Activated CD4-positive, alpha-beta memory T cell treated with anti-CD3 and anti-CD28 coated beads for 36 hours (primary cell): ENCODE measurements around the gene PRB4. TPM values are rescaled to one million over a fixed set of nuclear protein-coding genes. Genes with fewer than 3 reads are reported as not detected.
"Not testable (repeated sequence)": the region's sequence is repeated elsewhere in the genome, so short reads cannot be mapped to it uniquely, and the experiment has no call there.

Experiments
- CTCF ChIA-PET: fragments of 350-600 bp; sonication (Branson Sonifier 250); formaldehyde crosslinking; loops from one replicate; lab custom pipeline; 2021; ENCODE audit warnings: antibody characterized with exemption, inconsistent platforms; lab: Charles Lee
- POLR2A ChIA-PET: fragments of 350-600 bp; sonication (Branson Sonifier 250); formaldehyde crosslinking; loops from one replicate; lab custom pipeline; 2021; ENCODE audit warnings: antibody characterized with exemption; lab: Charles Lee
- DNase-seq: peaks from one replicate; pipeline ENCODE4 v3.0.0-alpha.2; 2020
- H3K27ac Mint-ChIP-seq: one replicate; pipeline ENCODE4 v1.8.0; 2021; ENCODE audit warnings: mixed read lengths
- H3K27me3 Mint-ChIP-seq: one replicate; pipeline ENCODE4 v1.8.0; 2021; ENCODE audit warnings: mixed read lengths
- H3K36me3 Mint-ChIP-seq: one replicate; pipeline ENCODE4 v1.8.0; 2021; ENCODE audit warnings: mixed read lengths
- H3K4me1 Mint-ChIP-seq: one replicate; pipeline ENCODE4 v1.8.0; 2021; ENCODE audit warnings: low read depth, mixed read lengths
- H3K4me3 Mint-ChIP-seq: one replicate; pipeline ENCODE4 v1.8.0; 2021; ENCODE audit warnings: mild to moderate bottlenecking, mixed read lengths
- H3K9me3 Mint-ChIP-seq: one replicate; pipeline ENCODE4 v1.8.0; 2021; ENCODE audit warnings: mixed read lengths
- intact Hi-C: fragments of 100-400 bp; cut with micrococcal nuclease; formaldehyde crosslinking; loops from one replicate; pipeline ENCODE4 v1.15.1; 2023
- total RNA-seq, 2 experiments: library from RNA; stranded (reverse); gene quantifications; one replicate each; pipeline ENCODE4 v1.2.3, GENCODE V29; 2021

PRB4 gene
- total RNA-seq = not detected

DNA sequence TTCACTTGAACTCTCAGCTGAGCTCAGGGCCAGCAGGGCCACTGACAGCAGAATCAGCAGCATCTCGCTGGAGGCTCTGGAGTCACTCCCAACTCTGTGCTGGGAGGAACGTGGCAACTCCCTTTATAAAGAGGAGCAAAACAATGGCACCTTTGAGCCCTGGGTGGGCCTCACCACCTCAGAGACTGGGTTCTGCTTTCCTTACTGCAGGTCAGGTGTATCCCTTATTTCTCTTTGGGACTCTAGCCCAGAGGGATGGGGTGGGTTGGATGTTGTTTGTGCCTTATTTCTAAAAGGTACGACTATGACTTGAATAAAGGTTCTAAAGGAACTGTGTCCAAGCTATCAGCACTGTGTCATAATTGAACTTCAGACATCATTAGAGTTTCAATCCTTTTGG lies at the start of gene PRB4:
PRB4 (minus strand) TSS at position 101 of the 400 bp plus-strand sequence; CDS start at position 63, 38 bp downstream.
- ChIA-PET POLR2A (no interaction called here), CTCF (no interaction called here)
- Mint-ChIP-seq H3K9me3 (peaks cover 16% of the 10 kb centered on the region), H3K4me1 (no peaks in the 10 kb centered on the region), H3K27ac (no peak within 1 kb of the TSS), H3K36me3 (peaks cover 2% of the 10 kb centered on the region), H3K4me3 (no peak within 1 kb of the TSS), H3K27me3 (no peaks in the 10 kb centered on the region)
- intact Hi-C loops = no loop called here
- no peak for DNase-seq

DNA sequence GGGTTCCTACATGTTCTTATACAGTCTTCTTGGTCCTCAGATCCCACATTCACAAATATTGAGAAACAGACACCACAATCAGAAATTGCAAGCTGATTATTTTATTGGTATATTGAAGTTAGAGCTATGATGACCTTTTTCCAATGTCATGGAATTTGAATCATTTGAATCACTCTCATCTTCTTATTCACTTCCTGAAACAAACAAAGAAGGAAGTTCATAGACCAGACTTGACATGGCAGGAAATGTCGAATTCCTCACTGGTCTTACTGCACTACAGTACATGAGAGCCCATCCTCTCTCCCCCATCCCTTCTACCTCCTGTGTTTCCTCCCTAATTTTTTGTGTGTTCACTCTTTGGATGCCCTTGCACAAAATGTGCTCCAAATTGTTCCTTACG lies 41.5 kb upstream of the PRB4 start:
- H3K27me3 Mint-ChIP-seq, H3K4me1 Mint-ChIP-seq, H3K4me3 Mint-ChIP-seq, DNase-seq, H3K9me3 Mint-ChIP-seq, CTCF ChIA-PET, H3K27ac Mint-ChIP-seq, intact Hi-C loops, H3K36me3 Mint-ChIP-seq, POLR2A ChIA-PET: not testable (repeated sequence)

DNA sequence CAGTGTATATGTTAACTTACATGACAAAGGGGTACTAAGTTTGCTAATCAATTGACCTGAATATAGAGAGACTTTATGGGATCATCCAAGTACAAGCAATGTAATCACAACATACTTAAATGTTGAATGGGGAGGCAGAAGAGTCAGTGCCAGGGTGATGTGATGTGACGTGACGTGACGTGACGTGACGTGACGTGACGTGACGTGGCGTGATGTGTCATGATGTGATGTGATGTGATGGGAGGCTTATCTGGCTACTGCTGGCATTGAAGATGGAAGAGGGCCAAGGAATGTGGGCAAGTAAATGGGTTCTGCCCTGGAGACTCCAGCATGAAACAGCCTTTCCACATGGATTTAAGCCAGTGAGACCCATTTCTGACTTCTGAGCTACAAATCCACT lies 38.2 kb upstream of the PRB4 start:
- H3K9me3 Mint-ChIP-seq = no peaks in the 10 kb centered on the region
- intact Hi-C loops = no loop called here
- no peaks in the 10 kb centered on the region for H3K36me3 Mint-ChIP-seq
- ChIA-PET CTCF (interaction anchor here (0.7 kb wide), 1 partner anchor 138 kb away, joined by 3 read pairs; no protein-coding TSS in a partner anchor), POLR2A (no interaction called here)
- H3K27ac Mint-ChIP-seq = no peak overlapping the region
- no peak overlapping the region for H3K4me3 Mint-ChIP-seq
- no peak for DNase-seq
- H3K4me1 Mint-ChIP-seq = no peaks in the 10 kb centered on the region
- no peaks in the 10 kb centered on the region for H3K27me3 Mint-ChIP-seq

DNA sequence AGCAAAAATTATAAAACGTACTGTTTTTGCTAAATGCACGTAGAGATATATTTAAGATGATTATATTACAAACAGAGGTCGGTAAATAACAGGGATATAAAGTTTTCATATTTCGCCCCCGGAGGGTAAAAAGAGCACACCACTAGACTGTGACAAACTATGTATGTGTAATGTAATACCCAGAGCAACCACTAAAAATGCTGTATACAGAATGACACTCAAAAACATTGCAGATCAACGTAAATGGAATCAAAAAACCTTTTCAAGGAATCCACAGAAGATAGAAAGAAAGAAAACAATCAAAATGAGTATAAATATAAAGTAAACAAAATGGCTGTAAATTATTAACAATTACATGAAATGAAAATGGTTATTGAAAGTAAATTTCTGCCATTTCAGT lies 37.6 kb upstream of the PRB4 start:
- no peaks in the 10 kb centered on the region for H3K27me3 Mint-ChIP-seq
- intact Hi-C loops = no loop called here
- H3K9me3 Mint-ChIP-seq = no peaks in the 10 kb centered on the region
- H3K4me3 Mint-ChIP-seq = no peak overlapping the region
- no peaks in the 10 kb centered on the region for H3K36me3 Mint-ChIP-seq
- CTCF ChIA-PET = no interaction called here
- H3K27ac Mint-ChIP-seq = no peak overlapping the region
- DNase-seq = no peak
- POLR2A ChIA-PET = no interaction called here
- H3K4me1 Mint-ChIP-seq = no peaks in the 10 kb centered on the region

DNA sequence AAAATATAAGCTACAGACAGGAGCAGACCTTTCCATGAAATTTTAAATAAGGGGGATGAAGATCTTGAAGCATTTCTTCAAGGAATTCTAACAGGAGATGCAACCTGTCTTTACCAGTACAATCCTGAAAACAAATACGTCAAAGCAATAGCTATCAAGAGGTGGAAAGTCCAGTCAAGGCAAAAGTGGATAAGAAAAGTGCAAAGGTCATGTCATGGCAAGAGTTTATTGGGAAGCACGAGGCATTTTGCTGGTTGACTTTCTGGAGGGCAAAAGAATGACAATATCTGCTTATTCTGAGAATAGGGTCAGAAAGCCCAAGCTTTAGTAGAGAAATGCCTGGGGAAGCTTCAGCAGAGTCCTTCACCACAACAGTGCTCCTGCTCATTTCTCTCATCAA lies 34.3 kb upstream of the PRB4 start:
- Mint-ChIP-seq H3K27ac (no peak overlapping the region), H3K4me1 (no peaks in the 10 kb centered on the region), H3K9me3 (no peaks in the 10 kb centered on the region), H3K27me3 (no peaks in the 10 kb centered on the region), H3K4me3 (no peak overlapping the region), H3K36me3 (no peaks in the 10 kb centered on the region)
- POLR2A ChIA-PET = no interaction called here
- intact Hi-C loops = no loop called here
- no peak for DNase-seq
- CTCF ChIA-PET = no interaction called here

DNA sequence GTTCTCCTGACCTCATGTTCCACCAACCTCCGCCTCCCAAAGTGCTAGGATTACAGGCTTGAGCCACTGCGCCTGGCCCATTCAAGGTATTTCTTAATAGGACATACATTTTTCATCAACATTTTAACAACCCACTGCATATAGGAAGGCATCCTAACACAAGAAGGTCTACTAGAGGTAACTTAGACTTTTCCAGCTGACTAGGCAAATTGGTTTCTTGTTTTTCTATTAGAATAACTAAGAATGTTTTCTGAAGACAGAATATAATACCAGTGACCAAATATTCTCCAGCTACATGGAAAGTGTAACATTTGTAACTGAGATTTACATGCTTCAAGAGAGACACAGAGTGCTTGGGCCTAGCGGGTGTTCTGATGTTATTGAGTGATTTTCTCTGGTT lies 14.2 kb upstream of the PRB4 start:
- intact Hi-C loops = no loop called here
- Mint-ChIP-seq H3K36me3 (no peaks in the 10 kb centered on the region), H3K9me3 (peaks cover 4% of the 10 kb centered on the region), H3K27ac (no peak overlapping the region), H3K27me3 (no peaks in the 10 kb centered on the region), H3K4me1 (no peaks in the 10 kb centered on the region), H3K4me3 (no peak overlapping the region)
- CTCF ChIA-PET = no interaction called here
- POLR2A ChIA-PET = no interaction called here
- DNase-seq = no peak

DNA sequence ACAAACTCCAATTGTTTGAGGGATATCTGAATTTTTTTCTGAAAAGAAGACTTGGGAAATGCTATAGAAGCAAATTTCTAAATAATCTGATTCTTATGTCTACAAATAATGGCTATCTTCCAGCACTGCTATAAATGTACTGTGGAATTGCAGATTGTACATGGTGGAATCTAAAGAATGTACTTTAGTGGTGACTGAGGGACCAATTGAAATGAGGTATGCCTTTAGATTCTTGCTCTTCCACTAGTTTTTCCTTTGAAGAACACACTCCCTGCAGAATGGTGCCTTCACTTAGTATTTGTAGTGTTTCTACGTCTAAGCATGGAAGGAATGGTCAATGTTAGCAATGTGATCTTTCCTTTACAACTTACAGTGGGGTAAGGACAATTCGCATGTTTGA lies 11.7 kb upstream of the PRB4 start:
- ChIA-PET POLR2A (no interaction called here), CTCF (no interaction called here)
- H3K27me3 Mint-ChIP-seq = no peaks in the 10 kb centered on the region
- H3K36me3 Mint-ChIP-seq = no peaks in the 10 kb centered on the region
- no peak overlapping the region for H3K27ac Mint-ChIP-seq
- no peak overlapping the region for H3K4me3 Mint-ChIP-seq
- H3K9me3 Mint-ChIP-seq = peaks cover 16% of the 10 kb centered on the region
- DNase-seq = no peak
- intact Hi-C loops = no loop called here
- H3K4me1 Mint-ChIP-seq = no peaks in the 10 kb centered on the region

DNA sequence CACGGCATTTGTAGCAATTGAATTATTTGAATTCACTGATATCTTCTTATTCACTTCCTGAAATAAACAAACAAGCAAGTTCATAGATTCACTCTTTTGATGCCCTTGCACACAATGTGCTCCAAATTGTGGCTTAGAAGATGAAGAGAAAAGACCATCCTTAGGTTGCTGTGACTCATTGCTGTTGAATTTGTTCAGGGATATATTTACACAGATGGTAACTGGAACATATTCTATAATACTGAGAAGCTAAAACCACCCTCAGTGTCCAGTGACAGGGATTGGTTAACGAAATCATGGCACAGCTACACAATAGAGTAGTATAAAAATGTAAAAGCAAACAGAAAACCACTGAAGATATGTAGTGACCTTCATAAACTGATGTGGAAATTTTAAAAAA lies 3.1 kb downstream of the PRB4 start:
- intact Hi-C loops = no loop called here
- ChIA-PET POLR2A (no interaction called here), CTCF (no interaction called here)
- Mint-ChIP-seq H3K27ac (no peak overlapping the region), H3K9me3 (peaks cover 20% of the 10 kb centered on the region), H3K4me3 (no peak overlapping the region), H3K36me3 (no peaks in the 10 kb centered on the region), H3K4me1 (no peaks in the 10 kb centered on the region), H3K27me3 (no peaks in the 10 kb centered on the region)
- no peak for DNase-seq

DNA sequence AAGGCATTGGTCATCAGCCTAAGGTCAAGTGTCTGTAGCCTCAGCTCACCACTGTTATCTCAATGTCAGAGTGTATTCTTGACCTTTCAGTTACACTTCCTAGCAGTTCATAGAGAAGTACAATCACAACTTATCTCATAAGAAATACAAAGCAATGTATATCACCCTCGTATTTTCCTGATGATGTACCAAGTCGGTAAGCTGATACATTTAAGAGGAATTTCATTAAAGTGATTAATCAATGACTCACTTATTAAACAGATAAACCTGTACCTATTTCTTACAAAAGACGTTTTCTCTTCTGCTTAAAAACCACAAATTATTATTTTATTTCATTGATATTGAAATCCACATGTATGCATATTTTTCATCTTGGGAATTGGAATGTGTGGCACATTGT lies 36.8 kb downstream of the PRB4 start:
- CTCF ChIA-PET = no interaction called here
- Mint-ChIP-seq H3K9me3 (no peaks in the 10 kb centered on the region), H3K4me3 (no peak overlapping the region), H3K36me3 (no peaks in the 10 kb centered on the region), H3K4me1 (no peaks in the 10 kb centered on the region), H3K27ac (no peak overlapping the region), H3K27me3 (no peaks in the 10 kb centered on the region)
- intact Hi-C loops = no loop called here
- POLR2A ChIA-PET = no interaction called here
- DNase-seq = no peak

DNA sequence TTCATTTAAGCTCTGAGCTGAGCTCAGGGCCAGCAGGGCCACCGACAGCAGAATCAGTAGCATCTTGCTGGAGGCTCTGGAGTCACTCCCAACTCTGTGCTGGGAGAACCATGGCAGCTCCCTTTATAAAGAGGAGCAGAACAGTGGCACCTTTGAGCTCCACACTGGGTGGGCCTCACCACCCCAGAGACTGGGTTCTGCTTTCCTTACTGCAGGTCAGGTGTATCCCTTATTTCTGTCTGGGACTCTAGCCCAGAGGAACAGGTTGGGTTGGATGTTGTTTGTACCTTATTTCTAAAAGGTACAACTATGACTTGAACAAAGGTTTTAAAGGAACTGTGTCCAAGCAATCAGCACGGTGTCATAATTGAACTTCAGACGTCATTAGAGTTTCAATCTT lies 40.6 kb downstream of the PRB4 start, which contains the start of gene PRB3:
PRB3 (minus strand) TSS at position 101 of the 400 bp plus-strand sequence; CDS start at position 63, 38 bp downstream.
- POLR2A ChIA-PET = no interaction called here
- no peaks in the 10 kb centered on the region for H3K27me3 Mint-ChIP-seq

DNA sequence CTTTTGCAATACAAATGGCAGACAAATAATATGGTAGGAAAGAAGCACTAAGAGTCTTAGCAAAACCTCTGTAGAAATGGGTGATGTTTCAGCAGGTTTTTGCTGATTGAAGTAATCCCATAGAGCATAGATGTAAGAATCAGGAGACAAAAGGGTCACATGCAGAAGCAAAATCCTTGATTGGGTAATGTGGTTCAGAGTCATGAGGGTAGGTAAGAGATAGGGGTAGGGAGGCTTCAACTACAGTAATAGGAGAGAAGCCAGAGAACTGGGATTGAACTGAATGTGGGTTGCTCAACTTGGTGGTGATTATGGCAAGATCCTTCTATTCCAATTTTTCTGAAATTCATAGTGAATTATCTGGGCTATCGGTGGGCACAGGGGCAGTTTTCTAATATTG lies 45.7 kb downstream of the PRB4 start:
- no peak overlapping the region for H3K4me3 Mint-ChIP-seq
- intact Hi-C loops = no loop called here
- H3K9me3 Mint-ChIP-seq = peaks cover 21% of the 10 kb centered on the region
- H3K27me3 Mint-ChIP-seq = no peaks in the 10 kb centered on the region
- H3K4me1 Mint-ChIP-seq = no peaks in the 10 kb centered on the region
- no peak for DNase-seq
- ChIA-PET CTCF (no interaction called here), POLR2A (no interaction called here)
- H3K27ac Mint-ChIP-seq = no peak overlapping the region
- H3K36me3 Mint-ChIP-seq = no peaks in the 10 kb centered on the region

More for the DNA sequence above, 40.6 kb downstream of the PRB4 start, which contains the start of gene PRB3:
- Mint-ChIP-seq H3K9me3 (no peaks in the 10 kb centered on the region), H3K27ac (no peak within 1 kb of the TSS), H3K36me3 (no peaks in the 10 kb centered on the region), H3K4me1 (no peaks in the 10 kb centered on the region), H3K4me3 (no peak within 1 kb of the TSS)
- CTCF ChIA-PET = no interaction called here
- intact Hi-C loops = no loop called here
- DNase-seq = no peak
